Keratinocyte (primary cell): ENCODE results near the gene C1D. TPM values are rescaled to one million over a fixed set of nuclear protein-coding genes. Genes with fewer than 3 reads are reported as not detected.

Source experiments
- DNase-seq: peaks from one replicate; pipeline ENCODE4 v3.0.0-alpha.2; 2011; ENCODE audit warnings: low read depth, missing footprints, low spot score
- FAIRE-seq: peaks from 2 replicates; lab custom pipeline; 2011; peaks lifted over from hg19 to GRCh38; lab: Jason Lieb, UNC
- H2AFZ ChIP-seq: 2 replicates; pipeline ENCODE4 v1.6.0; 2012; ENCODE audit warnings: low read length, control low read depth, inconsistent platforms; ENCODE audit not compliant: control insufficient read depth
- H3K27ac ChIP-seq: 2 replicates; pipeline ENCODE4 v1.5.1; 2011; ENCODE audit warnings: low read length; ENCODE audit not compliant: control insufficient read depth, insufficient read depth
- H3K27me3 ChIP-seq: 3 replicates; pipeline ENCODE4 v1.6.0; 2011; ENCODE audit warnings: low read length; ENCODE audit not compliant: control insufficient read depth, insufficient read depth; ENCODE audit errors: extremely low read depth
- H3K36me3 ChIP-seq, 2 experiments: 2 replicates in 1 of 2; 3 replicates in 1 of 2; pipeline ENCODE4 v1.5.1; 2011; ENCODE audit warnings: low read length in 2 of 2, mild to moderate bottlenecking in 1 of 2; ENCODE audit not compliant: control insufficient read depth in 2 of 2, insufficient read depth in 2 of 2; ENCODE audit errors: extremely low read depth in 1 of 2
- H3K4me1 ChIP-seq: 3 replicates; pipeline ENCODE4 v1.5.1; 2011; ENCODE audit warnings: low read length; ENCODE audit not compliant: control insufficient read depth, insufficient read depth; ENCODE audit errors: extremely low read depth
- H3K4me2 ChIP-seq: 3 replicates; pipeline ENCODE4 v1.6.0; 2011; ENCODE audit warnings: low read depth, low read length; ENCODE audit not compliant: control insufficient read depth, insufficient read depth; ENCODE audit errors: extremely low read depth
- H3K4me3 ChIP-seq, 3 experiments: fragments of 200-600 bp in 1 of 3; sonication (generic) in 1 of 3; 2 replicates in 2 of 3; 3 replicates in 1 of 3; pipeline ENCODE4 v1.5.1; 2011 to 2016; ENCODE audit warnings: low read length in 3 of 3, mild to moderate bottlenecking in 3 of 3, control low read depth in 2 of 3, inconsistent platforms in 1 of 3, low read depth in 1 of 3, mixed read lengths in 1 of 3, mixed run types in 1 of 3, moderate library complexity in 1 of 3; ENCODE audit not compliant: control insufficient read depth in 2 of 3, insufficient read depth in 2 of 3; ENCODE audit errors: extremely low read depth in 1 of 3
- H3K79me2 ChIP-seq: 2 replicates; pipeline ENCODE4 v1.6.0; 2012; ENCODE audit warnings: low read length; ENCODE audit not compliant: control insufficient read depth, insufficient read depth
- H3K9ac ChIP-seq: 3 replicates; pipeline ENCODE4 v1.6.0; 2011; ENCODE audit warnings: low read length; ENCODE audit not compliant: control insufficient read depth, insufficient read depth; ENCODE audit errors: extremely low read depth
- H3K9me1 ChIP-seq: 3 replicates; pipeline ENCODE4 v1.6.0; 2011; ENCODE audit warnings: low read length; ENCODE audit not compliant: control insufficient read depth, insufficient read depth; ENCODE audit errors: extremely low read depth
- H3K9me3 ChIP-seq: 2 replicates; pipeline ENCODE4 v1.5.1; 2012; ENCODE audit warnings: low read depth, low read length; ENCODE audit not compliant: control insufficient read depth
- H4K20me1 ChIP-seq: 3 replicates; pipeline ENCODE4 v1.6.0; 2011; ENCODE audit warnings: low read length; ENCODE audit not compliant: control insufficient read depth, insufficient read depth; ENCODE audit errors: extremely low read depth
- CTCF ChIP-seq, 3 experiments: IDR thresholded peaks in 1 of 3; conservative IDR thresholded peaks in 1 of 3; optimal IDR thresholded peaks in 1 of 3; 2 replicates in 2 of 3; 3 replicates in 1 of 3; pipeline versions ENCODE3 to v1.5.1; 2011; ENCODE audit warnings: low read length in 3 of 3, mild to moderate bottlenecking in 3 of 3, moderate library complexity in 2 of 3, control low read depth in 1 of 3, inconsistent platforms in 1 of 3; ENCODE audit not compliant: insufficient read depth in 2 of 3; ENCODE audit errors: extremely low read depth in 1 of 3
- EZH2 ChIP-seq: IDR thresholded peaks from one replicate; pipeline ENCODE4 v1.6.1; 2012; ENCODE audit warnings: inconsistent platforms, mild to moderate bottlenecking, low read length, moderate library complexity
- dilution Hi-C: fragments of 300-500 bp; cut with MboI; formaldehyde crosslinking; loops from one replicate; pipeline ENCODE4 v1.7.0; 2020; ENCODE audit warnings: low sequenced_read_pairs; ENCODE audit not compliant: extremely low pct_ligation_motif_present
- polyA plus RNA-seq, 5 experiments: library from polyadenylated mRNA; depleted of rRNA in 3 of 5; stranded (reverse) in 3 of 5; stranded (forward) in 1 of 5; unstranded in 1 of 5; fragments of >200 nt; gene quantifications; 1 replicate in 1 of 5; 2 replicates in 3 of 5; 3 replicates in 1 of 5; pipeline versions ENCODE4 v1.2.1 to v1.2.3, GENCODE V29; 2011 to 2012; ENCODE audit warnings: missing spikeins in 2 of 5, low read depth in 1 of 5, low replicate concordance in 1 of 5

The C1D gene
- polyA plus RNA-seq, 1 donor (not counting 4 experiments of a cell fraction or from before 2014, with no cell fraction given), result 45.3 TPM

DNA sequence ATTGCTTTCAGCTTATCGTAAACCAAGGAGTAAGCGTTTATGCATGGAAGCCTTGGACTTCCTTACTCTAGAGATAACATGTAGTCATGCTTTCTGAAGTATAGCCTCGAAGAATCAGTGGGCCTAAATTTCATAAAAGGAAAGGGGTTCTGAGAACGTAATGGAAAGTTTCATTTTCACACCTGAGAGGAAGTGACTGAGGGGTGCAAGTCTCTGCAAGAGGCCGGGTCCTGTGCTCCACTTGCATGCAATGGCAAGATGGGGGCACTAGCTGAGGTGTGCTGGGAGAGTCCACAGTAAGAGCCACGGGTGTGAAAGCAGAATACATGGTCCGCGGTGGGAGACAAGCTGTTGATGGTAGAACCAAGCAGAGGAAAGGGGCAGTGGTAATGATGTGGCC, 36.5 kb upstream of the C1D start:
- Histone ChIP-seq H3K4me3 (no peak overlapping the region), H3K9ac (no peak overlapping the region), H3K36me3 (no peaks in the 10 kb centered on the region), H3K4me1 (no peaks in the 10 kb centered on the region), H4K20me1 (no peaks in the 10 kb centered on the region), H3K9me1 (no peaks in the 10 kb centered on the region), H3K4me2 (no peak overlapping the region), H3K27me3 (no peaks in the 10 kb centered on the region), H3K27ac (no peak overlapping the region), H3K79me2 (no peaks in the 10 kb centered on the region), H2AFZ (no peak overlapping the region), H3K9me3 (no peaks in the 10 kb centered on the region)
- dilution Hi-C loops, result no loop called here
- TF ChIP-seq EZH2 (no peak), CTCF (optimal IDR thresholded peaks at IDR 0.05 in 1 of 3, IDR thresholded peaks at IDR 0.05 in 1 of 3, conservative IDR thresholded peaks at IDR 0.05 in 1 of 3; ENCODE audit: extremely low read depth in 1 of 3, insufficient read depth in 2 of 3, low read length in 3 of 3) (no peak)
- DNase-seq, result no peak
- no peak for FAIRE-seq

- H3K79me2 ChIP-seq, result no peaks in the 10 kb centered on the region
- no peak for FAIRE-seq
Measured at GRCh38 chr2:68098291-68098797, 35.5 kb upstream of the C1D start.

More at GRCh38 chr2:68098291-68098797, 35.5 kb upstream of the C1D start:
- Histone ChIP-seq H3K27ac (no peak overlapping the region), H3K4me2 (no peak overlapping the region), H2AFZ (no peak overlapping the region), H3K9ac (no peak overlapping the region), H3K36me3 (no peaks in the 10 kb centered on the region), H3K4me3 (no peak overlapping the region), H3K4me1 (no peaks in the 10 kb centered on the region), H4K20me1 (no peaks in the 10 kb centered on the region), H3K9me3 (no peaks in the 10 kb centered on the region), H3K27me3 (no peaks in the 10 kb centered on the region), H3K9me1 (no peaks in the 10 kb centered on the region)
- peak in 1 of 3 experiments; percentile 1 for TF ChIP-seq CTCF (optimal IDR thresholded peaks at IDR 0.05 in 1 of 3, IDR thresholded peaks at IDR 0.05 in 1 of 3, conservative IDR thresholded peaks at IDR 0.05 in 1 of 3; ENCODE audit: extremely low read depth in 1 of 3, insufficient read depth in 2 of 3, low read length in 3 of 3)
- no peak for TF ChIP-seq EZH2
- DNase-seq, result no peak
- dilution Hi-C loops, result no loop called here
